Measurements from ENCODE around the gene MYL7.

Gene MYL7

DNA sequence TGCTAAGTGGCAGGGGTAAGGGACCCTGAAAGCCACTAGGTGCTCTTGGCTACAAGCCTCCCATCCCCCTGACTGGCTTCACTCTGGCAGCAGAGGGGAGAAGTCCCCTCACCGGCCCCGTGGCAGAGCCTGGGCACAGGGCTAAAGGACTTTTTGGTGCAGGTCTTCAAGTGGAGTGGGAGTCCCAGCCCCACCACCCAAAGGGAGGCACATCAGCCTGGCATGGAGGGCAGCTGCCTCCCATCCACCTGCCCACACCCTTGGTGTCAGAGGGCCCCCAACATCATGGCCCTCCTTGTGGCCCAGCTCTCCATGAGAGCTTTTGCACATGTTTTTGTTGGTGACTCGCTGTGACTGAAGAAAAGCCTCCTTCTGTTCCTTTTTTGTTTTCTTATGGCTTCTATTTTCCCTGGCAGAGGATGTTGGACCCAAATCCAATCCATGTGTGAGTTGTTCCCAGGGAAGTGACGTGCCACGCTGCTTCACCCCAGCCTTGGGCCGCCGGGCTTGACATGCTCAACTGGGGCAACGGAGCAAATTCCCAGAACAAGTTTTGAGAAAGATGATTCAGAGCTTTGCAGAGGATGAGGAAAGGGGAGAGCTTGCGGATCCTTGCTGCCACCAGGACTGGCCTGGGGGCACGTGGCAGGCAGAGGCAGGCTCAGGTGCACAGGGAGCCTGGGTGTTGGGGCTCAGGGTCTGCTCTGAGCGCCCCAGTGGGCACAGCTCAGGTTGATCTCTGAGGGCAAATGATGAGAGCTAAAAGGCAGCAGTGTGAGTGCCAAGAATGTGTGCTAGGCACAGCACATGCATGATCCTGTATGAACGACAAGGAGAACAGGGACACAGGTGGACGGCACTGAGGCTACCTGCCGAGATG, 38.9 kb downstream of the MYL7 start:
- FAIRE-seq: peak; percentile 13
- DNase-seq (ENCODE audit: low spot score): no peak

DNA sequence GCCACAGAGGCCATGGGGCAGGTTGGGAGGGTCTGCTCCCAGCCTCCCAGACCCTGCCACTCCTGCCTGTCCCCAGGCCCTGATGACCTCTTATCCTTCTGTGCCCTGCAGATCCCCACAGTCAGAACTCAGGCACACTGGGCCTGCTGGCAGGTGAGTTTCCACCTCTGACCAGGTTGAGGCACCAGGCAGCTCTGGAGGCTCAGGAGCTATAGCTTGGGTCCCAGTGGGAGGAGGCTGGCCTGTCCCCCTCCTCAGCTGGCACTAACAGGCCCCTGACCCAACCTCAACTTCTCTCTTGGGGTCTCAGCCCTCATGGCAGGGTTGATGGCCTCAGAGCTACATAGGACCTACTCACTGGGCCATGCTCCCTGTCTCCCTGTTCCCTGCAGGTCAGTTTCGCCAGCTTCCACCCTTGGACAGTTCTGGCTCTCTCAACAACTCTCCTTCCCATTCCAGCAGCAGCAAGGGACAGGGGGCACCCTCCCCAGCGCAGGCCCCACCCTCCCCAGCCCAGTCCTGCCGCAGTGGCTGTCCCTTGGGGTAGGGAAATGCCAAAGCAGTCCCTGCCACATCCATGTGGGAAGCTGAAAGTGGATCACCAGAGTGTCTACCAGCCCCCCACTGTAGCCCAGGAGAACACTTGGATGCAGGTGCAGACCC, 39.7 kb downstream of the MYL7 start:
- FAIRE-seq: peak; percentile 83

DNA sequence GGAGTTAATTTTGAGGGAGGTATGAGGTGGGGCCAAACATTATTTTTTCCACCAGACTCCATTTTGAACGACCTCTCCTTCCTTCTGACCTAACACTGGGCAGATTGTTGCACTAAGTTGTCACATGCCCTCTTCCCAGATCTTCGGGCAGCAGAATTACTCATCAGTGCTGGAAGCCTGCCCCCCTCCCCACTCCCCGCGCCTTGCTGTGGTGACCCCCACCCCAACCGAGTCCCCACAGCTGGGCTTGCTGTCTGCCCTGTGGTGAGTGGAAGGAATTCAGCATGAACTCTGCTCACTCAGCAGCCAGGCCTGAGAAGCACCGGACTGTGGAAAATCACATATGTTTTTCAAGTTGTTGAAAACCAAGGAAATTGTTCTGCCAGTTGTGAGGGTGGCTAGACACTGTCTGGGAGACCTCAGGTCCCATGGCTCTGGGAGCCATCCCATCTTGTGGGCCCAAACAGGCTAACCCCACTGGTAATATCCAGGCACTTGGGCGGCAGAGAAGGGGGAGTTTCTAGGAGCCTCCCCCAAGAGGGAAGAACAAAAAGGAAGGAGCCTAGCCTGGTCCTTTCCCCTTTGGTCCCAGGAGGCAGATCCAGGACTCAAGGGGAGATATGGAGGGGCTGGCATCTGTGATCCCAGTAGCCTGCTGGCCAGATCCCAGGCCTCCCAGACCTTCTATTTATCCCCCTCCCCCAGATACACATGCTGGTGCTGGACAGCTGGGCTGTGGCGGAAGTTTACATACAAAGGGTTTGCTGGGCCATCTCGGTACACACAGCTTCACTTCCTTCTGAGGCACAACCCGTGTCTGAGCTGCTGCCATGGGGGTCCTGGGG, 40.5 kb downstream of the MYL7 start:
- no peak for FAIRE-seq
- peak; percentile 62 for DNase-seq (ENCODE audit: low spot score)

More for the DNA sequence above, 39.7 kb downstream of the MYL7 start:
- DNase-seq (ENCODE audit: low spot score): no peak

DNA sequence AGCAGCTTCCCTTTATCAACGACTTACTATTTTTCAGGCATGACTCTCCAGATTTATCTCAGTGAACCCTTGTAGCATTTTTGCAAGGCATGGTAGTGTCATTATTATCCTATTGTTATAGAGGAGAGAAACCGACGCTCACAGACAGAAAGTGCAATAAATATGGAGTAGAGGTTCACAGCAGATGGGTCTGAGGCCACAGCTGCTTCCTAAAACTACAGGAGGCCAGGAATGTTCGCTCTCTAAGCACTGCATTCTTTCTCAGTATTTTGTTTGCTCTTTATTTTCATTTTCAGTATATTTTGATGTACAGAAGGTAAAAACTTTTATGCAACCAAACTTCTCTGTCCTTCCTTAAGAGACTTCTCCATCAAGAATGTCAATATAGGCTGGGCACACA, 41.5 kb downstream of the MYL7 start:
- DNase-seq (ENCODE audit: low spot score) (no peak), FAIRE-seq (no peak)

DNA sequence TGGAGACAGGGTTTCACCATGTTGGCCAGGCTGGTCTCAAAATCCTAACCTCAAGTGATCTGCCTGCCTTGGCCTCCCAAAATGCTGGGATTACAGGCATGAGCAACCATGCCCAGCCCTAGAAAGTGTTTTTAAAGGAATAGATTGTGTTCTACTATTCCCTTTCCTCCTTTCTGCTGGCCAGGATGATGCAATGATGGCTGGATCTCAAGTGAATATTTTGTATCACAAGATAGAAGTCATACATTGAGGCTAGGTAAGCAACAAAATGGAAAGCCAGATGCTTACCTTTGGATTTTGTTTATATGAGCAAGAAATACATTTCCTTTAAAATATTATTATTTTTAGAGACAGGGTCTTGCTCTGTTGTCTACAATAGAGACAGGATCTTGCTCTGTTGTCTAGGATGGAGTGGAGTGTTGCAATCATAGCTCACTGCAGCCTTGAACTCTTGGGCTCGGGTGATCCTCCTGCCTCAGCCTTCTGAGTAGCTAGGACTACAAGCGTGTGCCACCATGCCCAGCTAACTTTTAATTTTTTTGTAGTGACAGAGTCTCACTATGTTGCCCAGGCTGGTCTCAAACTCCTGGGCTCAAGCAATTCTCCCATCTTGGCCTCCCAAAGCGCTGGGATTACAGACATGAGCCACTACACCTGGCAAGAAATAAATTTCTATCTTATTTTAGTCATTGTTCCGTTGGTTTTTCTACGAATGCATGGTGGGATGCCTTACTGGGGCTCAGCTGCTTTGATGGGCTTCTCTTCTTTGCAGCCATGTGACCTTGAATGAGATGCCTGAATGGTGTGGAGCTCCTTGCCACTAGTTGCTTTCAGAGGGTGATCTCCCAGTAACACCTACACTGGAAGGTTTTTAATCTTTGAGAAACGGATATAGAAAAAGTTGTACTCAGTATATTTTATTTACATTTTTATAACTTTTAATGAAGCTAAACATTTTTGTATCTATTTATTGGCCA, 42.8 kb downstream of the MYL7 start:
- DNase-seq (ENCODE audit: low spot score) (no peak), FAIRE-seq (peak; percentile 82)

DNA sequence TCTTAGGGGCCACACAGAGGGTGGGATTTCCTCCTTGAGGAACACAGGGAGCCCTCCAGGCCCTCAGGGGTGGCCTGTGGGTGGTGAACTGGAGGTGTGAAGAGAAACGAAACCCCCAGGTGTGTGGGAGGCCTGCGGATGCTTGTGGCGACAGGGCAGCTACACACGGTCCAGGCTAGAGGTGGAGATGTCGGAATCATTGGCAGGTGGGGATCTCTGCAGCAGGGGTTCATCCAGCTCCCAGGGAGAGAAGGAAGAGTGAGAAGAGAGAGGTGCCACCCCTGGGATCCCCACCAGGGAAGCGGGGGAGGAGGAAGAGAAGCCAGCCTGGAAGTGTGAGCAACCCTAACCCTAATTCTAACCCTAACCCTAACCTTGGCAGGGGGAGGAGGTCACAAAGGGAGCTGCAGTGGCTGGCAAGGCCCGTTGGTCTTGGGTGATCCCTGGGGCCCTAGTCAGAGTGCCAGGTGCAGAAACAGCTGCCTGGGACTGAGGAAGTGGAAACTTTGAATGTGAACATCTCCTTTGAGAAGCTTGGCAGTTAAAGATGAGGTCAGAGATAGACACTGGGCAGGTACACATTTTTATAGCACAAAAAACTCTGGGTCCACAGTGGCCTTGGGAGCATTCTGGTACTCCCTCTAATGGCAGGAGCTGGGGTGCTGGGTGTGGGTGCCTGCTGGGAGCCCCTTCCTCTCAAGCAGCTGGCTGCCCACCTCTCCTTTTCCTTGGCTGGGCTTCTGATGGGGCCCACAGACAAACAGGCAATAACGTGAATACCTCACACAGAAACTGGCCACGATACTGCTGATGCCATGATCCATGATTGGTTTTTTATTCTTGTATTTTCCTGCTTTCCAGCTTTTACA, 43.8 kb downstream of the MYL7 start:
- DNase-seq (ENCODE audit: low spot score) (no peak), FAIRE-seq (no peak)

DNA sequence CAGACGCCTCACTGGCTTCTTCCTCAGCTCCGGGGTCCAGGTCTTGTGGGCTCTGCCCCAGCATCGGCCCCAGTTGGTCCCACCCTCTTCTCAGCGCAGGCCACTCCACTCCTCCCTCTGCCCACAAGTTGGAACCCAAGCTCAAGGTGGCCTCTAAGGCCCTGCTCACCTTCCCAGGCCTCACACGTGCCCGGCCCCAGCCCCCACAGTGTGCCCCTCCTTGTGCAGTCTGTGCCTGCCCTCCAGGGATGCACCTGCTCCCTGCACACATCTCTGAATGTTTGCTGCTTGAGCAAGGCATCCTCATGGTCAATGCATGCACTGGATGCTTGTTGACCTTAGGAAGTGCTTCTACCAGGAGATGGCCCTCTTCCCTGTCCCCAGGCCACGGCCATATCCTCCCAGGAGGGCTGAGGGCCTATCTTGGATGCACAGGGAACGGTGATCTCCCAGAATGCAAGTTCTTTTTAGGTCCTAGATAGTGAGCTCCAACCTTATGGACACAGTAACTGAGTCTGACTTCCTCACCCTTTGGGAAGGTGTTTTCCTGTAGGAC, 44.7 kb downstream of the MYL7 start:
- FAIRE-seq (peak; percentile 44), DNase-seq (ENCODE audit: low spot score) (no peak)

DNA sequence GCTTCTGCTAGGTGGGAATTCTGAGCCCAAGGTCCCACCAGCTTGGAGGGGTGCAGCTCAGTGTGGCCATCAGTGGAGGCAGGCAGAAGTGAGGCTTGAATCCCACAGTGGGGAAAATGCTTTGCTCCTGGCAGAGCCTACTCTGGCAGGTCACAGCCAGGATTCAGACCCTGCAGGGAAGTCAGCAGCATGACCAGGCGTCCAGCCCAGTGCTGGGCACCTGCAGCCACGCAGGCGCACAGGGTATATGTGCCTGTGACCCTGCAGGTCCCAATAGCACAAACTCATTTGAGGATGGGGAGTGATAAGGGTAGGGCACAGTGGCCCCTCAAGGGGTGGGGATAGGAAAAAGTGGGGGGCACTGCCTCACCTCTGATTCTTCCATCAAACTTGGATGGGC, 45.4 kb downstream of the MYL7 start:
- DNase-seq (ENCODE audit: low spot score) (no peak), FAIRE-seq (no peak)

DNA sequence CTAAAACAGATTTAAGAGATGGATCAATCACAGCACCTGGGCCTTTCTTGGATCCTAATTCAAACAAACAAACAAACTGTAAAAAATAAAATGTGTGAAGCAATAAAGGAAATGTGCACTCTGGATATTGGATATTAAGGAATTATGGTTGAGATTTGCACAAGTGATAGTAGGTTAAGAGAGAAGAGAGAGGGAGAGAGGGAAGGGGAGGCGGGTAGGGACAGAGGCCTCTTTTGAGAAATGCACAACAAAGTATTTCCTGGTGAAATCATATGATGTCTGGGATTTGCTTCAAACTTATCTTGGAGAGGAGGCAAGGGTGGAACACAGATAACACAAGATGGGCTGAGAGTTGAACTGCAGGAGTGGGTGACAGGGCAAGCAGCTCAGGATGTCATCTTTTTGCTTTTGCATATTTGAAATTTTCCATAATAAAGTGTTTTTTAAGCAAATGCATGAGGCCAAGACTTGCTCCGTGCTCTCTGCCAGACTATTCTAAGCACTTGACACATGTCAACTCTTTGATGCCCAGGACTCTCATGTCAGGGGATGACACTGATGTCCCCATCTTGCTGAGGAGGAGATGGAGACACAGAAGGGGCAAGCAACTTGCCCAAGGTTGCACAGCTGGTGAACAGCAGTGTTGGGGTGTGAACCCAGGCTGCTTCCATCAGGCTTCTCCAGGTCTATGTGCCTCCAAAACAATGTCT, 46.1 kb downstream of the MYL7 start:
- no peak for FAIRE-seq
- no peak for DNase-seq (ENCODE audit: low spot score)

DNA sequence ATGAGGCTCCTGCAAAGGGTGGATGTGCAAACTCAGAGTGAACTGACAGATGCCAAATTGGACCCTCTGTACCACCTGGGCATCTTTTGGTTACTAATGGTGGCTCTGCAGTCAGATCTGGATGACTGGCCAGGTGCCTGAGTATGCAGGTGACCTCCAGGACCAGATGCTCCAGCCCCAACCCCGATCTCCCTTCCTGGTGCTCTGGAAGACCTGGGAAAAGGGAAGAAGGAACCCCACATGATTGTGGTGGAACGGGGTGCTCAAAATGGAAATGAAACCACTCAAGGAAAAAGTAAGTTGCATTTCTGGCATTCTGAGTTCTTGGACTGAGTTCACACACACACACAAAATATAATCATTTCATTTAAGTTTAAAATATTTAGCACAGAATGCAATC, 46.8 kb downstream of the MYL7 start:
- DNase-seq (ENCODE audit: low spot score) (no peak), FAIRE-seq (no peak)

DNA sequence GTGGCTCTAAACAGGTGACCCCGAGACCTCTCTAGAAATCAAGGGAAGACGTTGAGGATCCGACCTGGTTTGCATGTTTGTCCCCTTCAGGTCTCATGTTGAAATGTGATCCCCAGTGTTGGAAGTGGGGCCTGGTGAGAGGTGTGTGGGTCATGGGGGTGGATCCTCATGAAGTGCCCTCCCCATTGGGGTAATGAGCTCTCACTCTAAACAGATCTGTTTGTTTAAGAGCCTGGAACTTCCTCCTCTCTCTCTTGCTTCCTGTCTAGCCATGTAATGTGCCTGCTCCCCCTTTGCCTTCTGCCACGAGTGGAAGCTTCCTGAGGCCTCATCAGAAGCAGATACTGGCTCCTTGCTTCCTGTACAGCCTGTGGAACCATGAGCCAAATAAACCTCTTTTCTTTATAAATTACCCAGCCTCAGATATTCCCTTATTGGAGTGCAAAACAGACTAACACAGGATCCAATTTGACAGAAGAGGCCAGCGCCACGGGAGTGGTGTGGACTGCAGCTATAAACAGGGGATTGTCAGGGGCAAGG, 48.0 kb downstream of the MYL7 start:
- FAIRE-seq: no peak
- DNase-seq (ENCODE audit: low spot score): no peak

All from urothelium cell line (cell line).